DMS79 treated with DMSO at 0.1 percent for 48 hours (cell line): ENCODE results near the gene DNAJC17.

Experiments used
- DNase-seq: peaks from one replicate; lab custom pipeline; 2025; lab: John Stamatoyannopoulos, UW

DNAJC17 gene, protein sequence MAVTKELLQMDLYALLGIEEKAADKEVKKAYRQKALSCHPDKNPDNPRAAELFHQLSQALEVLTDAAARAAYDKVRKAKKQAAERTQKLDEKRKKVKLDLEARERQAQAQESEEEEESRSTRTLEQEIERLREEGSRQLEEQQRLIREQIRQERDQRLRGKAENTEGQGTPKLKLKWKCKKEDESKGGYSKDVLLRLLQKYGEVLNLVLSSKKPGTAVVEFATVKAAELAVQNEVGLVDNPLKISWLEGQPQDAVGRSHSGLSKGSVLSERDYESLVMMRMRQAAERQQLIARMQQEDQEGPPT

GRCh38 chr15:40807028-40807887 lies at the start of gene DNAJC17, which contains the start of gene ZFYVE19:
DNAJC17 (minus strand) TSS chr15:40807473; CDS start chr15:40807446, 27 bp downstream.
ZFYVE19 (plus strand) TSS chr15:40807089; CDS start chr15:40807590, 501 bp downstream.
- peak; percentile 82 for DNase-seq

GRCh38 chr15:40856746-40857145 lies 49.5 kb upstream of the DNAJC17 start:
- no peak for DNase-seq

- DNase-seq: no peak
Measured at GRCh38 chr15:40855706-40856234, 48.5 kb upstream of the DNAJC17 start.

DNA sequence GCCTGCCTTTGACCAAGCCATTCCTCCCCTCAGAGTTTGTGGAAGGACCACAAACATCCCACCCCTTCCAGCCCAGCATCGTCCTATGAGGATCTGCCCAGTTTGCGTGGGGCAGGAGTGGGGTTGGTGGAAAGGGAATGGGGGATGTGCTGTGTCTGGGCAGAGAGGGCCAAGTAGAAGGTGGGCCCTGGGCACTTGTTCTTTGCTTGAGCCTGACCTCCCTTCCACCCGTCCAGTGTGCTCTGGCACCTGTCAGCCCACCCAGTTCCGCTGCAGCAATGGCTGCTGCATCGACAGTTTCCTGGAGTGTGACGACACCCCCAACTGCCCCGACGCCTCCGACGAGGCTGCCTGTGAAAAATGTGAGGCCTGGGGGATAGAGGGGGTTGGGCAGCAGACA lies 46.9 kb upstream of the DNAJC17 start:
- DNase-seq: no peak

DNA sequence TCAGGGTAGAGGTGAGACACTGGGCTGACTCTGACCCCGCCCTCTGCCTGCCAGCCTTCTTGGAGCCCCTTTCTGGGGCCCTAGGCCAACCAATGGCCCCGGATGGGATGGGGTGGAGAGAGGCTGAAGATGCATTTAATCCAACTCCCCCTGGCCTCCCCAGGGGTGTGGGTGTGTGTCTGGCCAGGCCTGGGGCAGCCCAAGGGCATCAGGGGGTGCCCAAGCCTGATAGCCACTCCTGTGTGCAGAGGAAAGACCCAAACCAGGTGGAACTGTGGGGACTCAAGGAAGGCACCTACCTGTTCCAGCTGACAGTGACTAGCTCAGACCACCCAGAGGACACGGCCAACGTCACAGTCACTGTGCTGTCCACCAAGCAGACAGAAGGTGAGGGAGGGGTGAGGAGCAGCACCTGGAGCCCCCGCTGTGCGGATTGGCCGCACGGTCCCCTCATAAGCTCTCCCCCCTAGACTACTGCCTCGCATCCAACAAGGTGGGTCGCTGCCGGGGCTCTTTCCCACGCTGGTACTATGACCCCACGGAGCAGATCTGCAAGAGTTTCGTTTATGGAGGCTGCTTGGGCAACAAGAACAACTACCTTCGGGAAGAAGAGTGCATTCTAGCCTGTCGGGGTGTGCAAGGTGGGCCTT lies 46.1 kb upstream of the DNAJC17 start:
- no peak for DNase-seq

DNA sequence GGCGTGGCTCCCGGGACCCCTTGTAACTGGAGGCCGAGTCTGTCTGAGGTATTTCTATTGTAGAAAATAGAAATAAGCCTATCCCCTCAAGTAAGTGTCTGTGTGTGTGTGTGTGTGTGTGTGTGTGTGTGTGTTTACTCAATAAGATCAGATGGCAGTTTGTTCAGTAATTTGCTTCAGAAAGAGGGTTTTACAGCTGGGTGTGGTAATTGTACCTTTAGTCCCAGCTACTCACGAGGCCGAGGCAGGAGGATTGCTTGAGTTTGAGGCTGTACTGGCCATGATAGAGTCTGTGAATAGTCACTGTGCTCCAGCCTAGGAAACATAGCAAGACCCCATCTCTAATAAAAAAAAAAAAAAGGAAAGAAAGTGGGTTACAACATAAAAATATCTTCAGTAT lies 45.3 kb upstream of the DNAJC17 start:
- no peak for DNase-seq

GRCh38 chr15:40850576-40851112 lies 43.4 kb upstream of the DNAJC17 start:
- DNase-seq: no peak

GRCh38 chr15:40847223-40847961 lies 40.1 kb upstream of the DNAJC17 start:
- peak; percentile 49 for DNase-seq

GRCh38 chr15:40846841-40847222 lies 39.6 kb upstream of the DNAJC17 start:
- DNase-seq: no peak

GRCh38 chr15:40845511-40846284 lies 38.4 kb upstream of the DNAJC17 start:
- DNase-seq: no peak

GRCh38 chr15:40845036-40845435 lies 37.8 kb upstream of the DNAJC17 start:
- DNase-seq: no peak

DNA sequence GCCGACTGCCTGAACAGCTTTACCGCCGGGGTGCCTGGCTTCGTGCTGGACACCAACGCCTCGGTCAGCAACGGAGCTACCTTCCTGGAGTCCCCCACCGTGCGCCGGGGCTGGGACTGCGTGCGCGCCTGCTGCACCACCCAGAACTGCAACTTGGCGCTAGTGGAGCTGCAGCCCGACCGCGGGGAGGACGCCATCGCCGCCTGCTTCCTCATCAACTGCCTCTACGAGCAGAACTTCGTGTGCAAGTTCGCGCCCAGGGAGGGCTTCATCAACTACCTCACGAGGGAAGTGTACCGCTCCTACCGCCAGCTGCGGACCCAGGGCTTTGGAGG lies 37.4 kb upstream of the DNAJC17 start:
- DNase-seq: no peak

DNA sequence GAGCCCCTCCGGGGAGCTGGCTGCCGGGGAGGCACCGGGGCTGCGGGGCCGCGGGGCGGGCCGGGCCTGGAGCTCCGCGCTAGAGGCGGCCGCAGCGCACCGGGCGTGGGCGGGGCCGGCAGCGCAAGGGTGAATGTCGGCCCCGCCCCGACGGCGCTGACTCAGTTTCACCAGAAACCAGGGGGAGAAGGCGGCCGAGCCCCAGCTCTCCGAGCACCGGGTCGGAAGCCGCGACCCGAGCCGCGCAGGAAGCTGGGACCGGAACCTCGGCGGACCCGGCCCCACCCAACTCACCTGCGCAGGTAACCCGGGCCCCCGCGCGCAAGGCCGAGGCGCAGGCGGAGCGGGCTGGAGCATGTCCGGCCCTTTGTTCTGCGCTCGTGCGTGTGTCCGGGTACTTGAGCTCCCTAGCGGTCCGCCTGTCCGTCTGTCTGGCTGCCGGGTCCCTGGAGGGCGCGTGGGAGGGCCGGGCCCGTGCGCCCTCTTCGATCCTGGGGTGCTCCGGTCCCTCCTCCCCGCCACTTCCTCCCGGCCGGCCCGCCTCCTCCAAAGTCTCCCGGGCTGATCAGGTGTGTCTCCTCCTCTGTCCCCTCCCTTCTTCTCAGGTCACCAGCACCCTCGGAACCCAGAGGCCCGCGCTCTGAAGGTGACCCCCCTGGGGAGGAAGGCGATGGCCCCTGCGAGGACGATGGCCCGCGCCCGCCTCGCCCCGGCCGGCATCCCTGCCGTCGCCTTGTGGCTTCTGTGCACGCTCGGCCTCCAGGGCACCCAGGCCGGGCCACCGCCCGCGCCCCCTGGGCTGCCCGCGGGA lies 36.8 kb upstream of the DNAJC17 start, which contains the start of gene SPINT1:
Gene SPINT1 (plus strand): TSS at position 164 of the 811 bp plus-strand sequence. CDS start 507 bp downstream, at position 671.
- DNase-seq: no peak

DNA sequence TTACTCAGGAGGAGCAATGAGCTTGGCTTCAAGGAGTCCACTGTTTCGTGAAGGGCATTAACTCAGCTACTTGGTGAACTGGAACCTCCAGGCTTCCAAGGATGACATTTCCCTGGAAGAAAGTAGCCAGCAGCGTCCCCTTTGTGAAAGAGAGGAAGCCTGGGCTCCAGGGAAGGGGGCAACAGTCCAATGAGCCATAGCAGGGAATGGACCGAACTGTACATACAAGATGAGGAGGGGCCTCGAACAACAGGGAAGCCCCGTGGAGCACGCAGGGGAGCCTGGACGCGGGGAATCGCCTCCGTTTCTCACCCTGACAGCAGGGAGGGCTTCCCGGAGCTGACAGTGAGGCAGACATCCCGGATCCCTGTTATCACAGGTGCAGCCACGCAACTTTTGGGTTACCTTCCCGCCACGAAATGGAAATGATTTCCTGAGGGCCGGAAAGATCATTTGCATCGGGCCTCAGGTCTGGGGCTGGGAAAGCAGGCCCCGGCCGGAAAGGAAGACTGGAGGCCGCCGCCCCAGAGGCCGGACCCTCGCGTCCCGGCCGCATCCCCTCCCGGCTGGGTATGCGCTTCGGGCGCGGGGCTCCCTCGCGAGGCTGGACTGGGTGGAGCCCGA lies 36.1 kb upstream of the DNAJC17 start:
- no peak for DNase-seq

GRCh38 chr15:40841741-40842140 lies 34.5 kb upstream of the DNAJC17 start:
- DNase-seq: no peak

GRCh38 chr15:40838756-40839155 lies 31.5 kb upstream of the DNAJC17 start:
- DNase-seq: no peak

GRCh38 chr15:40836020-40836419 lies 28.7 kb upstream of the DNAJC17 start:
- DNase-seq: no peak

DNA sequence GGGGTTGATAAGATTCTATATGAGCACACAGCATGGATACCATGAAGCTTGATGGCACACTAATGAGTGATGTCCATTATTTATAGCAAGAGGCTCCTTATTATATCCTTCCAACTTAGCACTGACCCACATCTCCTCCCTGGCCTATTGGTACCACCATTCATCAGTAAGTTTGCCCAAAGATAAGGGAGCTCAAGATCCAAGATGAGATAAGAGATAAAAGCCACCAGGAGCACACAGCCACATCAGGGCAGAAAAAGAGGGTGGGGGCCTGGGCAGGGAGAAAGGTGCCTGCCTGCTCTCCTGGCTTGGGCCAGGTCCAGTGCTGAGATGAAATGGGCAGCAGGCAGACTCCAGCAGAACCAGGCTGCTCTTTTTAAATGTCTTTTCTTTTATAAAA lies 25.6 kb upstream of the DNAJC17 start:
- DNase-seq: no peak

DNA sequence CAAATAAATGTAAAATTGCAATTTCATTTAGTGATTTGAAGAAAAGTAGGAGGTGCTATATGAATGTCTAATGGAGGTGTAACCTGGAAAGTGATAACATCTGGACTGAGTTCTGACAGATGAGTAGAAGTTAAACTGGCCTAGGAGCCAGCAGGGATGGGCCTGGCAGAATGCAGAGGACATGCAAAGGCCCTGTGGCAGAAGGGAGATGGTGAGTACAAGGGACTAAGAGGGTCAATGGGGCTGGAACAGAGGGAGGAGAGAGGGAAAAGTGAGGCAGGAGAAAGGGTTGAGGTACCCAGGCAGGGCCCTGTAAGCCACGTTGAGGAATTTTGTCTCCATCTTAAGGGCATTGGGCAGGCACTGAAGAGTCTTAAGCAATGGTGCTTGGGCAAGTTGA lies 24.6 kb upstream of the DNAJC17 start:
- DNase-seq: no peak
